Measurements from ENCODE around the gene EXOC3L2. TPM values are rescaled to one million over a fixed set of nuclear protein-coding genes. Genes with fewer than 3 reads are reported as not detected.

Gene EXOC3L2
- total and polyA plus RNA-seq, 2 experiments from 2014 or later: 1.3 TPM; not detected in 1

DNA sequence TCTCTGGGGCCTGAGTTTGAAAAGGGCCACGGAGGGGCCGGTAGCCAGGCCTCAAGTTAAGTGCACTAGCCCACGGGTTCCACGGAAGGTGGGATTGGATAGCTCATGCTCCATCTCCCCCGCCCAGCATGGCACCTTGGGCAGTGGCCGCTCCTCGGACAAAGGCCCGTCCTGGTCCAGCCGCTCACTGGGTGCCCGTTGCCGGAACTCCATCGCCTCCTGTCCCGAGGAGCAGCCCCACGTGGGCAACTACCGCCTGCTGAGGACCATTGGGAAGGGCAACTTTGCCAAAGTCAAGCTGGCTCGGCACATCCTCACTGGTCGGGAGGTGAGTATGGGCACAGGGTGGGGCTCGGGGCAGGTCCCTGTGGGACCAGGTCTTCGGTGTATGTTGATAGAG, 13.7 kb upstream of the EXOC3L2 start:
- Histone ChIP-seq H2AFZ (no peak overlapping the region), H3K4me3 (no peak overlapping the region), H3K79me2 (peaks cover 36% of the 10 kb centered on the region), H3K36me3 (replicated peaks; ENCODE audit: insufficient read depth, low read depth) (no peaks in the 10 kb centered on the region), H3K27me3 (no peaks in the 10 kb centered on the region), H3K9me3 (ENCODE audit: low read depth) (no peaks in the 10 kb centered on the region), H3K27ac (no peak overlapping the region), H3K4me2 (no peak overlapping the region), H3K4me1 (ENCODE audit: insufficient read depth) (no peaks in the 10 kb centered on the region), H3K9me2 (replicated peaks; ENCODE audit: insufficient read depth) (no peaks in the 10 kb centered on the region), H4K20me1 (ENCODE audit: insufficient read depth, poor library complexity, severe bottlenecking) (peaks cover 22% of the 10 kb centered on the region)
- 97% methylated on average over 18 of the region's 19 CpGs for WGBS (ENCODE audit: low lambda C conversion rate, missing lambda C conversion rate)
- DNase-seq (ENCODE audit: low spot score): no peak
- TF ChIP-seq EZH2 (IDR thresholded peaks at IDR 0.05; ENCODE audit: borderline replicate concordance) (no peak), CTCF (IDR thresholded peaks at IDR 0.05; ENCODE audit: poor library complexity) (no peak), EZH2phosphoT487 (IDR thresholded peaks at IDR 0.05; ENCODE audit: low read depth, severe bottlenecking, unreplicated experiment) (no peak)

DNA sequence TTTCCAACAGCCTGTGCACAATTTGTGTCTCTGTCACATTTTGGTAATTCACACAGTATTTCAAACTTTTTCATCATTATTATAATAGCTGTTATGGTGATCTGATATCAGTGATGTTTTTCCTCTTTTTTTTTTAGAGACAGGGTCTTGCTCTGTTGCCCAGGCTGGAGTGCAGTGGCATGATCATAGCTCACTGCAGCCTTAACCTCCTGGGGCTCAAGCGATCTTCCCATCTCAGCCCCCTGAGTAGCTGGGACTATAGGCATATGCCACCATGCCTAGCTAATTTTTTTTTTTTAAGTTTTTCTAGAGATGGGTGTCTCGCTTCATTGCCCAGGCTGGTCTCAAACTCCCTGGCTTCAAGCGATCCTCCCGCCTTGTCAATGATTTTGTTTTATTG, 11.6 kb upstream of the EXOC3L2 start:
- Histone ChIP-seq H3K4me1 (ENCODE audit: insufficient read depth) (peaks cover 4% of the 10 kb centered on the region), H2AFZ (no peak overlapping the region), H3K27ac (no peak overlapping the region), H3K27me3 (no peaks in the 10 kb centered on the region), H3K4me2 (no peak overlapping the region), H3K36me3 (replicated peaks; ENCODE audit: insufficient read depth, low read depth) (no peaks in the 10 kb centered on the region), H3K9me2 (replicated peaks; ENCODE audit: insufficient read depth) (no peaks in the 10 kb centered on the region), H3K9me3 (ENCODE audit: low read depth) (no peaks in the 10 kb centered on the region), H4K20me1 (ENCODE audit: insufficient read depth, poor library complexity, severe bottlenecking) (peaks cover 37% of the 10 kb centered on the region), H3K79me2 (peaks cover 56% of the 10 kb centered on the region), H3K4me3 (no peak overlapping the region)
- 95% methylated on average over 4 of the region's 4 CpGs for WGBS (ENCODE audit: low lambda C conversion rate, missing lambda C conversion rate)
- TF ChIP-seq EZH2phosphoT487 (IDR thresholded peaks at IDR 0.05; ENCODE audit: low read depth, severe bottlenecking, unreplicated experiment): no peak
- no peak for TF ChIP-seq CTCF (IDR thresholded peaks at IDR 0.05; ENCODE audit: poor library complexity)
- no peak for TF ChIP-seq EZH2 (IDR thresholded peaks at IDR 0.05; ENCODE audit: borderline replicate concordance)
- DNase-seq (ENCODE audit: low spot score): no peak

DNA sequence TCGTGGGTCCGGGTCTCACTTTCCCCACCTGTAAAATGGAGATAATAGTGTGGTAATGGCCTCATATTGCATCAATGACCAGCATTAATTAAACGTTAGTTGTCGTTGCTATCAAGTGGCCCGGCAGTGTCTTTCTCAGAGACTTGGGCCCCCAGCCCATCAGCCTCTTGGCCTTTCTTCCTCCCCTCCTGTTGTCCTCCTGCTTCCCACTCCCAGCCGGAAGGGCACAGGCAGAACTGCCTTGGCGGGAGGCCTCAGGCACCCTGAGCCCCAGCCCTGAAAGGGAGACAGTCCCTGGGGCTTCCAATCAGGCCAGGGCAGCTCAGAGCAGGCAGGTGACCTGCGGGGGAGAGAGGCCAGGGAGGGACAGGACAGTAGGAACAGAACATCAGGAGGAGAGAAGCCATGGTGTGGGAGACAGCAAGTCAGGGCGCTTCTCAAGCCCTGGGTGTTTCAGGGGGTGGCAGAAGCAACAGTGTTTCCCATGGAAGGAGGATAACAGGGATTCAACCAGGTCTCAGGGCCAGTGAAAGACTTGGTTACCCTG, 10.5 kb upstream of the EXOC3L2 start:
- H2AFZ ChIP-seq: no peak overlapping the region
- TF ChIP-seq CTCF (IDR thresholded peaks at IDR 0.05; ENCODE audit: poor library complexity) (no peak), EZH2 (IDR thresholded peaks at IDR 0.05; ENCODE audit: borderline replicate concordance) (no peak), EZH2phosphoT487 (IDR thresholded peaks at IDR 0.05; ENCODE audit: low read depth, severe bottlenecking, unreplicated experiment) (no peak)
- 91% methylated on average over 9 of the region's 9 CpGs for WGBS (ENCODE audit: low lambda C conversion rate, missing lambda C conversion rate)

More for the DNA sequence above, 10.5 kb upstream of the EXOC3L2 start:
- H3K4me2 ChIP-seq: no peak overlapping the region
- H3K9me3 ChIP-seq (ENCODE audit: low read depth): no peaks in the 10 kb centered on the region
- H3K9me2 ChIP-seq (replicated peaks; ENCODE audit: insufficient read depth): no peaks in the 10 kb centered on the region
- H4K20me1 ChIP-seq (ENCODE audit: insufficient read depth, poor library complexity, severe bottlenecking): peaks cover 41% of the 10 kb centered on the region
- H3K4me3 ChIP-seq: no peak overlapping the region
- no peaks in the 10 kb centered on the region for H3K36me3 ChIP-seq (replicated peaks; ENCODE audit: insufficient read depth, low read depth)
- H3K4me1 ChIP-seq (ENCODE audit: insufficient read depth): peaks cover 4% of the 10 kb centered on the region
- H3K27ac ChIP-seq: no peak overlapping the region
- no peaks in the 10 kb centered on the region for H3K27me3 ChIP-seq
- DNase-seq (ENCODE audit: low spot score): no peak
- peaks cover 64% of the 10 kb centered on the region for H3K79me2 ChIP-seq

Data from hepatocyte (in vitro differentiated cells).